SIG-M5 treated with dmso at 0.1 percent for 504 hours (cell line): Measurements from ENCODE around the gene COX5B.
"Not testable (repeated sequence)": the region's sequence is repeated elsewhere in the genome, so short reads cannot be mapped to it uniquely, and the experiment has no call there.

Experiments used
- DNase-seq: peaks from one replicate; lab custom pipeline; 2025; ENCODE audit not compliant: unreplicated experiment; lab: John Stamatoyannopoulos, UW

The COX5B gene

DNA sequence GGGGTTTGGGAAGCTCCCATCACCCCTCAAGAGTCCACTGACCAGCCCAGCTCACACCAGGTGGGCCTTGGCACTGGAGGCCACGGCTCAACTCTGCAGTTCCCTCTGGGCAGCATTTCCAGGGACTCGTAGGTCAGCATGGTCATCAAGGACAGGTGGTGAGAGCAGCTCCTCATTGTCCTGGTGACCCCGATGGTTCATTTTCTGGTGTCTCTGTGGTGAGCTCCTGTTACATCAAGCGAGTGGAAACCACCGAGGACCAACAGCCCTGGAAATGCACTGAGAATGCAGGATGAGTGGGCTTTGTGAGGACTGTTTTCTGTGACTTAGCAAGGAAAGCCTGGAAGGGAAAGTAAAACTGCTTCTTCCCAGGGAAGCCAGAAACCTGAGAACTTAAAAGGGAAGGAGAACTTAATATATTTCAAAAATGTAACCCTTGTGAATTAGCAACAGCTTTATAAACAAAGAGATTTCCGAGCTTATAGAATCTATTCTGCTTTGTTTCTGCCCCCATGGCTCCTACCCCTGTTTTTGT lies 26.8 kb downstream of the COX5B start:
- not testable (repeated sequence) for DNase-seq

DNA sequence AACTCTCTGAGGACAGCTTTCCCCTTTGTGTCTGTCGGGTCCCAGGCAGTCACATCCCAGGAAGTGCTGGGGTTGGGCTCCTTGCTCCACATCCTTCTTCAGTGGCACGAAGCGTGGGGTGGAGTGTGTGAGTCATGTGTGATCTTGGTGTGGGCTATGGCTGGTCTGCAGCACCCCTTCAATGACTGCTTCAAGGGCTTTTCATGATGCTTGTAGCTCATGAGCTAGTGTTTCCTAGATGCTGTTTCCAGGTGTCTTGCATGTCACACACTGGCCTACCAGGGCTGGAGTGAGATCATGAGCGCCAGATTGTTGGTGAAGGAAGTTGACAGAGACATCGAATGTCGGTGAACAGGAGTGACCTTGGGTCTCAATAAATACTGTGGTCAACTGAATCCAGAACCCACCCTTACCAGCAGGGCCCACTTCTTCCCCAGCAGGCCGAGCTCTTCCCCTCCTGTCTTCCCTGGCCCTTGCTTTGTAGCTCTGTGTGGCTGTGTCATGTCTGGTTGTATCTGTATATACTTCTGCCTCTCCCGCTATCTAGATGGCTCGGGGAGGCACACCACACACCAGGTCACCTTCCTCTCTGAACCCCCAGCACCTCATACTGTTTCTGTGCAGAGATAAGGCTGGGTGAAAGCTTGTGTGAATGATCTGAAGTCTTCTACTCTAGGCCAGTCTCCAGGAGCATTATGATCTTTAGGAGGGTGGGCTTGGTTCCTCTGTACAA lies 27.5 kb downstream of the COX5B start:
- DNase-seq: no peak

DNA sequence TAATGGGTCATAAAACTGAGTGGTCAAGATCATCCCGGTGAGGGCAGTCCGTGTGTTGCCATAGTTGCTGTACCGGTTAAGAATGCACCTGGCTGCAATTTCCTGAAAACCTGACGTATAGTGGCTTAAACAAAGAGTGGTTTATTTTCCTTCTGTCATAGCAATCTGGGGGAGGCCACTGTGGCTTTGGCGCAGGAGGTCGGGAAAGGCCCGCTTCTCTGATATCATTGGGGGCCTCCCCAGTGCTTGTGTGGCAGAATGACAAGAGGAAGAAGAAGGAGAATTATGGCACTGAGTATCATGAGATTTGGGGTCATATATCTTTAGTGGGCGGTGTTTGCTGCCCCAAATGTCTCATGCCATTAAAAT lies 28.0 kb downstream of the COX5B start:
- DNase-seq: no peak

DNA sequence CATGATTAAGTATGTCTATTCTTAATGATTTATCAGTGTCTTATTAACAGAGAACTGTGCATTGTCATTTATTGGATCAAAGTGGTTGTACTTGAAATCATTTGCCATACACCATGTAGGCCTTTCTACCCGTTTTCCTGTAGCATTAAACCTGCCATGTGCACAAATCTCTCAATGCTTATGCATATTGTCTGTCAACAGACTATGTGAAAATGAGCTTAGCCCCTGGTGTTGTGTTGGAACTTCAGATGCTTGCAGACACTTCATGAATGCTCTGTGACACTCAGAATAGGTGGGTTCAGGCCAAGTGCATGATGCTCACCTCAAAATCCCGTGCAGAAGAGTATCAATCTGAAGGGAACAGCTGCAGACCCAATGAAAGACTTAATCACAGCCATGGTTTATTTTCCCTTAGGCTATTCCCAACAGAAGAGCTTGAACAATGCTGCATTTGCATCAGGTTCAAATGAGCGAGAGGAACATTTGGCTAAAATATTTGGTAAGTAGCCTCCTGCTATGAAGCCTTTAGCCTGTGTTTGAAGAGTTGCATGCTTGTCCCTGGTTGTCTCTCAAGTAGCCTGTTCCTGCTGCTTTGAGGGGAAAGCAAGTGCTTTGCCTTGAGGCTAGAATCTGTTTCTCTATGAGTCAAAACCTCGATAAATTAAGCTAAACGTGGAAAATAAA lies 29.7 kb downstream of the COX5B start:
- no peak for DNase-seq

DNA sequence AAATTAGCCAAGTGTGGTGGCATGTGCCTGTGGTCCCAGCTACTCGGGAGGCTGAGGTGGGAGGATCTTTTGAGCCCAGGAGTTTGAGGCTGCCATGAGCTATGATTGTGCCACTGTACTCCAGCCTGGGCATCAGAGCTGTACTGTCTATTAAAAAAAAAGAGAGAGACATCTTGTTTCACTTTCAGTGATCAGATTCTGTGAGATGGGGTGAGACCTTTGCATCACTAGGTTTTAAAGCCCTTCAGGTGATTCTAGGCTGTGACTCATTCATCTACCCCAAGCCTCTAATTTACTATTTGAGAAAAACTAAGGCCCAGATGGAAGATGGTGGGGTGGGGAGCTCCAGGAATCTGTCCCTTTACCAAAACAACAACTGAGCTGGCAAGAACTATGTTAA lies 30.8 kb downstream of the COX5B start:
- no peak for DNase-seq

DNA sequence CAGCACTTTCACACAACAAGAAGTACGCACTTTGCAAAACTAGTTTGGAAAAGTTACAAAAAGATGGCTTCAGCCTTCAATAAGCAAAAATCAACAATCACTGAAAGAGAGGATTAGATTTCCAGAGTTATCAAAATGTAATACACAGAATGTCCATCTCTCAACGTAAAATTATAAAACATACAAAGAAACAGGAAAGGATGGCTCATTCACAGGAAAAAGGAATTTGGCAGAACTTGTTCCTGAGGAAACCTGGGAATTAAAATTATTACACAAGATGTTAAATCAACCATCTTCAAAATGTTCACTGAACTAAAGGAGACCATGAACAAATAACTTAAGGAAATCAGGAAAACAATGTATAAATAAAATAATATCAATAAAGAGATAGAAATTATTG lies 31.6 kb downstream of the COX5B start:
- no peak for DNase-seq

DNA sequence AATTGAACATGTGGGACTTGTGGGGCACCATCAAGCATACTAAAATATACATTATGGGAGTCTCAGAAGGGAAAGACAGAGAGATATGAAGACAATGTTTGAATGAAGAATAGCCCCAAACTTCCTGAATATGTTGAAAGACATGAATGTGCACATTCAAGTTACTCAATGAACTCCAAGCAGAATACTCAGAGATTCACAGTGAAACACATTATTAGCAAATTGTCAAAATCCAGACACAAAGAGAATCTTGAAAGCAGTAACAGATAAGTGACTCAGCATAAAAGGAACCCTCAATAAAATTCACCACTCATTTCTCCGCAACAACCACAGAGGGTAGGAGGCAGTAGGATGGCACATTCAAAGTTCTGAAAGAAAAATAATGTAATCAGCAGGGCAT lies 32.4 kb downstream of the COX5B start:
- DNase-seq: peak; percentile 85

DNA sequence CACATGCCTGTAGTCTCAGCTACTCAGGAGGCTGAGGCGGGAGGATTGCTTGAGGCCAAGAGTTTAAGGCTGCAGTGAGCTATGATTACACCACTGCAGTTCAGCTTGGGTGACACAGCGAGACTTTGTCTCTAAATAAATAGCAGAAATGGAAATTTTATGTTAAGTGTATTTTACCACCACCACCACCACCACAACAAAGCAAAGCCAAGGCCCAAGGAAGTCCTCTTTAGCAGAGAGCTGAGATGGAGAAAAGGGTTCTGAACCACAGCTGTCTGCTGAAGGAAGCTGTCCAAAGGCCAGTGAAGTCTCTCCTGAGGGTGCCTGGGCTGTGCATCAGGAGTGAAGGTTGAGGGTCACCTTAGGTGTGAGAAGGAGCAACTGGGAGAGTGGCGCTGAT lies 41.4 kb downstream of the COX5B start:
- DNase-seq: not testable (repeated sequence)

DNA sequence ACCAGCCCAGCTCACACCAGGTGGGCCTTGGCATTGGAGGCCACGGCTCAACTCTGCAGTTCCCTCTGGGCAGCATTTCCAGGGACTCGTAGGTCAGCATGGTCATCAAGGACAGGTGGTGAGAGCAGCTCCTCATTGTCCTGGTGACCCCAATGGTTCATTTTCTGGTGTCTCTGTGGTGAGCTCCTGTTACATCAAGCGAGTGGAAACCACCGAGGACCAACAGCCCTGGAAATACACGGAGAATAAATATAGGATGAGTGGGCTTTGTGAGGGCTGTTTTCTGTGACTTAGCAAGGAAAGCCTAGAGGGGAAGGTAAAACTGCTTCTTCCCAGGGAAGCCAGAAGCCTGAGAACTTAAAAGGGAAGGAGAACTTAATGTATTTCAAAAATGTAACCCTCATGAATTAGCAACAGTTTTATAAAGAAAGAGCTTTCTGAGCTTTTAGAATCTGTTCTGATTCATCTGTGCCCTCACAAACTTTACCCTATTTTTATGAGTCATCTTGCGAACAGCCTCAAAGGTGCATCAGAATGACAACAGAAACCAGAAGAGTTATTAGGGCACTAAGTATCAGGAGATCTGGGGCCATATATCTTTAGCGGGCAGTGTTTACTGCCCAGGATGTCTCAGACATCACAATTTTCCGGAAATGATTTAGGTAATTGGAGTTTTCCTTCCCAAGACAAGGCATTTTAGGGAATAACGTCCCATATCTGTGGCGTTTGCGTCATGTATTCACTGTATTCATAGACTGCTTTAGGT lies 42.4 kb downstream of the COX5B start:
- no peak for DNase-seq

DNA sequence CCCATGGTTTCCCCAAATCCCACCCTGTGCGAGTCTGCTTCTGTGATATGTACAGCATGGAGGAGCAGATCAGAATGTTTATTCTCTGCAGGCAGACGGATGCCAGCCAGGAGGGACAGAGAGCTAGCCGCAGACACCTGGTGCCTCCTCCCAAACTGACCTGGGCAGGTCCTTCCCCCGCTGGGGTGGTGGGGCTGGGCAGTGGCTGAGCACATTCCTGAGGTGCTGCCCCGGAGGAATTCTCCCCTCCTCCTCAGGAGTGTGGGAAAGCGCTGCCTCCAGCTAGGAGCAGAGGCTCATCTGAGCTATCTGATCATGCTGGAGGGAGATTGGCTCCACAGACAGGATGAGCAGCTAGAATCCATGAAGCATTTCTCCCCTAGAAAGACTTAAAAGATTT lies 45.3 kb downstream of the COX5B start:
- no peak for DNase-seq

DNA sequence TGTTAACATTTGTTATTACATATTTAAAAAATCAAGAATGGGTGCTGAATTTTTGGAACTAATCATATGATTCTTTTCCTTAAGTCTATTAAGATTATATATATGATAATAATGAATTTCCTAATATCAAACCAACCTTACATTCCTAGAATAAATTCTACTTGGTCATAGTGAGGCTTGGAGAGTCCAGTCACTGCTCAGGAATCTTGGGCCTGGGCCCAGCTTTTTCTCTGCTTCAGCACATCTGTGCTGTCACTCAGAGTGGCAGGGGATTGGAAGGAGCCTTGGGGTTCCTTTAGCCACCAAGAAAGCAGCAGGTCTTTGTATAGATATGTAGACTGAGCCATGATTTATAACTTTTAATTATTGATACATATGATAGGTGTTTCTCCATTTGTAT lies 47.6 kb downstream of the COX5B start:
- no peak for DNase-seq

DNA sequence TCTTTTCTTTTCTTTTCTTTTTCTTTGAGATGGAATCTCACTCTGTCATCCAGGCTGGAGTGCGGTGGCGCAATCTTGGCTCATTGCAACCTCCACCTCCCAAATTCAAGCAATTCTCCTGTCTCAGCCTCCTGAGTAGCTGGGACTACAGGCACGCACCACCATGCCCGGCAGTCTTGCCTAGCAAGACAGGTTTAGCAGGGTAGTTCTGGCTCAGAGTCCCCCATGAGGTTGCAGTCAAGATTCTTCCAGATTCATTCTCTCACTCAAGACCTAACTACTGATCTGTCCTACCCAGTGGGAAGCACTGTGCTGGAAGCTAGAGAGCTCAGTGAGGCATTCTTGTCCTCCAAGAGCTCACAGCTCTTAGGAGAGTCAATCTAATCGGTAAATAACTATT lies 49.9 kb downstream of the COX5B start:
- no peak for DNase-seq

DNA sequence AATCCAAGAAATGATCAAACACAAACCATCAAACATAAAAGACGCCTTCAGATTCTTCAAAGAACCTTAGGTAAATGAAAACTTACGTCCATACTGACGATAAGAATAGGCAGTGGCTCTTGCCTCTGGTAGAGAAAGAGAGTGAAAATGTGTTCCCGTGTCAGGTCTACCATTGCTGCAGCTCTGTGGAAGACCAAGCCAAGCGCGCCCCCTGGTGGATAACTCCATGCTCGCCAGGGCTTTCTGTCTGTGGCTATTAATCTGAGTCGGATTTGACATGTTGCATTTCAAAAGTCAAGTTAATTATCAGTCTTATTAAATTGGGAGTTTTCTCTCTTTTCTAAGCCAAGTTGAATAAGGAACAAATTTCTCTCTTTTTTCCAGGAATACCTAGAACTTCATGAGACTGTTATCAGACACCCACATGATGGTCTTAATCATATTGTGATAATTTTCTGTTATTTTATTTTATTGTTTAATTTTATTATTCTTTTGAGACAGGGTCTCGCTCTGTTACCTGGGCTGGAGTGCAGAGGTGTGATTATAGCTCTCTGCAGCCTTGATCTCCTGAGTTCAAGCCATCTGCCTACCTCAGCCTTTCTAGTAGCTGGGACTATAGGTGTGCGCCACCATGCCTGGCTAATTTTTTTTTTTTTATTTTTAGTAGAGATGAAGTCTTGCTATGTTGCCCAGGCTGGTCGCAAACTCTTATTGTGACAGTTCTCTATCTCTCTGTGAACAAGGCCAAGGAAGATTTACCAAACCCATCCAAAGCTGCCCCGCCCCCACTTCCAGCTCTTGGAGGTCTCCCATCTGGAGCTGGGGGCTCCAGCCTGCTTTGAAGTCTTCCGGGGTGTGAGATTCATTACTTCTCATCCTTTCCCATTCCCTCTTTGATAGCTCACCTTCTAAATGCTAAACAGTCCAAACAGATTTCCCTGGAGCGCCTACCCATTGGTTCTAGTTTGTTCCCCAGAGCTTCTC lies 51.7 kb downstream of the COX5B start:
- DNase-seq: peak; percentile 83
